Cortex of kidney (tissue), 1 donor: ENCODE measurements around the gene ABCA5.

Experiments used
- DNase-seq: peaks from one replicate; lab custom pipeline; 2025; lab: John Stamatoyannopoulos, UW

Gene ABCA5

GRCh38 chr17:69327060-69327831 is at the start of gene ABCA5:
TSS of gene ABCA5 (minus strand) at chr17:69327133. CDS start at chr17:69314415, 12,718 bp downstream.
- DNase-seq, result peak; percentile 55

GRCh38 chr17:69375229-69375628 is 48.3 kb upstream of the ABCA5 start:
- no peak for DNase-seq

- no peak for DNase-seq
These were observed 46.1 kb upstream of the ABCA5 start for GRCh38 chr17:69373069-69373468.

- no peak for DNase-seq
These were observed 40.4 kb upstream of the ABCA5 start for GRCh38 chr17:69367298-69367697.

- DNase-seq, result no peak
These were observed 36.7 kb upstream of the ABCA5 start for GRCh38 chr17:69363488-69364210.

GRCh38 chr17:69361156-69361555 is 34.2 kb upstream of the ABCA5 start:
- DNase-seq, result no peak

GRCh38 chr17:69358688-69359596 is 32.0 kb upstream of the ABCA5 start:
- no peak for DNase-seq

- no peak for DNase-seq
These were observed 30.8 kb upstream of the ABCA5 start for GRCh38 chr17:69357701-69358100.

- no peak for DNase-seq
These were observed 29.7 kb upstream of the ABCA5 start for GRCh38 chr17:69356625-69357024.

- no peak for DNase-seq
These were observed 24.0 kb upstream of the ABCA5 start for GRCh38 chr17:69350911-69351310.

GRCh38 chr17:69348429-69348828 is 21.5 kb upstream of the ABCA5 start:
- no peak for DNase-seq

- no peak for DNase-seq
These were observed 19.8 kb upstream of the ABCA5 start for GRCh38 chr17:69346766-69347165.

GRCh38 chr17:69344939-69345338 is 18.0 kb upstream of the ABCA5 start:
- no peak for DNase-seq

GRCh38 chr17:69342896-69343644 is 16.1 kb upstream of the ABCA5 start:
- DNase-seq, result no peak

- DNase-seq, result no peak
These were observed 13.0 kb upstream of the ABCA5 start for GRCh38 chr17:69339937-69340336.

- DNase-seq, result no peak
These were observed 10.1 kb upstream of the ABCA5 start for GRCh38 chr17:69336996-69337395.

GRCh38 chr17:69336580-69336979 is 9.6 kb upstream of the ABCA5 start:
- no peak for DNase-seq

- no peak for DNase-seq
These were observed 8.1 kb upstream of the ABCA5 start for GRCh38 chr17:69335058-69335457.

- no peak for DNase-seq
These were observed 6.6 kb upstream of the ABCA5 start for GRCh38 chr17:69333561-69333960.

- no peak for DNase-seq
These were observed 4.8 kb upstream of the ABCA5 start for GRCh38 chr17:69331756-69332155.

GRCh38 chr17:69326377-69327059 is 415 bp downstream of the ABCA5 start:
- no peak for DNase-seq
